Trophoblast cell (in vitro differentiated cells and primary cell): ENCODE results near the gene NHLH2.

Experiments
- DNase-seq, 2 donors: peaks; one replicate each; pipeline ENCODE4 v3.0.0-alpha.2; 2016
- H2AFZ ChIP-seq: 2 replicates; pipeline ENCODE4 v1.6.1; 2013; ENCODE audit warnings: low read length, moderate library complexity, mild to moderate bottlenecking; ENCODE audit not compliant: insufficient read depth, poor library complexity
- H2AK5ac ChIP-seq: 2 replicates; pipeline ENCODE4 v1.6.1; 2013; ENCODE audit warnings: mild to moderate bottlenecking, low read length
- H2BK120ac ChIP-seq: 2 replicates; pipeline ENCODE4 v1.6.1; 2013; ENCODE audit warnings: low read length, mild to moderate bottlenecking, moderate library complexity; ENCODE audit not compliant: insufficient read depth, poor library complexity
- H2BK12ac ChIP-seq: 2 replicates; pipeline ENCODE4 v1.6.1; 2013; ENCODE audit warnings: mild to moderate bottlenecking, low read length, moderate library complexity
- H2BK5ac ChIP-seq: 2 replicates; pipeline ENCODE4 v1.6.1; 2013; ENCODE audit warnings: low read length, low read depth, moderate library complexity, mild to moderate bottlenecking; ENCODE audit not compliant: poor library complexity
- H3K14ac ChIP-seq: 2 replicates; pipeline ENCODE4 v1.6.1; 2013; ENCODE audit warnings: mild to moderate bottlenecking, low read length
- H3K18ac ChIP-seq: 2 replicates; pipeline ENCODE4 v1.6.1; 2013; ENCODE audit warnings: mild to moderate bottlenecking, low read length
- H3K23ac ChIP-seq: 2 replicates; pipeline ENCODE4 v1.6.1; 2013; ENCODE audit warnings: low read length
- H3K27ac ChIP-seq: 2 replicates; pipeline ENCODE4 v1.5.1; 2013; ENCODE audit warnings: low read depth, mild to moderate bottlenecking, inconsistent platforms, low read length, moderate library complexity
- H3K27me3 ChIP-seq: 2 replicates; pipeline ENCODE4 v1.6.1; 2013; ENCODE audit warnings: inconsistent platforms, mild to moderate bottlenecking, low read length, moderate library complexity; ENCODE audit not compliant: insufficient read depth
- H3K36me3 ChIP-seq, 2 experiments: 1 replicate in 1 of 2; 2 replicates in 1 of 2; pipeline ENCODE4 v1.6.1; 2013; ENCODE audit warnings: low read length in 2 of 2, mild to moderate bottlenecking in 2 of 2, moderate library complexity in 1 of 2; ENCODE audit not compliant: insufficient read depth in 2 of 2, control insufficient read depth in 1 of 2
- H3K4ac ChIP-seq: 2 replicates; pipeline ENCODE4 v1.6.1; 2013; ENCODE audit warnings: low read depth, mild to moderate bottlenecking, low read length, moderate library complexity
- H3K4me1 ChIP-seq, 2 experiments: 1 replicate in 1 of 2; 2 replicates in 1 of 2; pipeline ENCODE4 v1.6.1; 2013; ENCODE audit warnings: low read length in 2 of 2, mild to moderate bottlenecking in 2 of 2, moderate library complexity in 1 of 2; ENCODE audit not compliant: insufficient read depth in 2 of 2, control insufficient read depth in 1 of 2
- H3K4me2 ChIP-seq: 2 replicates; pipeline ENCODE4 v1.6.1; 2013; ENCODE audit warnings: inconsistent platforms, mild to moderate bottlenecking, low read length, moderate library complexity
- H3K4me3 ChIP-seq: 2 replicates; pipeline ENCODE4 v1.5.1; 2013; ENCODE audit warnings: mild to moderate bottlenecking, low read depth, low read length, inconsistent platforms
- H3K79me1 ChIP-seq: one replicate; pipeline ENCODE4 v1.6.1; 2013; ENCODE audit warnings: low read length
- H3K79me2 ChIP-seq: 2 replicates; pipeline ENCODE4 v1.6.1; 2013; ENCODE audit warnings: low read length, mild to moderate bottlenecking; ENCODE audit not compliant: control insufficient read depth, insufficient read depth, poor library complexity
- H3K9ac ChIP-seq: 2 replicates; pipeline ENCODE4 v1.6.1; 2013; ENCODE audit warnings: mild to moderate bottlenecking, low read length
- H3K9me3 ChIP-seq: 2 replicates; pipeline ENCODE4 v1.6.1; 2013; ENCODE audit warnings: low read depth, mild to moderate bottlenecking, control low read depth, inconsistent platforms, low read length; ENCODE audit not compliant: insufficient read depth
- H4K12ac ChIP-seq: 2 replicates; pipeline ENCODE4 v1.6.1; 2013; ENCODE audit warnings: low read depth, mild to moderate bottlenecking, low read length, moderate library complexity
- H4K8ac ChIP-seq: 2 replicates; pipeline ENCODE4 v1.6.1; 2013; ENCODE audit warnings: low read depth, mild to moderate bottlenecking, low read length, moderate library complexity
- H4K91ac ChIP-seq: one replicate; pipeline ENCODE4 v1.6.1; 2013; ENCODE audit warnings: low read depth, mild to moderate bottlenecking, low read length, moderate library complexity
- WGBS: extraction: QIAGEN DNeasy Blood & Tissue Kit; methylation state at CpG from one replicate; pipeline ENCODE4 v1.1.7; 2013; ENCODE audit warnings: missing lambda C conversion rate; ENCODE audit not compliant: insufficient read length, insufficient coverage; ENCODE audit errors: extremely low coverage; 5-methylcytosine and 5-hydroxymethylcytosine counted together

Gene NHLH2

GRCh38 chr1:115838431-115839028 lies 2.4 kb downstream of the NHLH2 start:
- H3K36me3 ChIP-seq: no peaks in the 10 kb centered on the region
- H3K23ac ChIP-seq: no peak overlapping the region
- peak overlapping the region; percentile 58 for H4K91ac ChIP-seq
- WGBS: no CpG with 5 or more reads among the region's 67 CpGs
- peaks cover 22% of the 10 kb centered on the region for H3K79me1 ChIP-seq
- H3K4me3 ChIP-seq: peak overlapping the region; percentile 70
- peak overlapping the region; percentile 80 for H2BK5ac ChIP-seq
- peak overlapping the region; percentile 21 for H3K14ac ChIP-seq
- H3K4ac ChIP-seq: no peak overlapping the region
- peaks cover 3% of the 10 kb centered on the region for H3K79me2 ChIP-seq
- H2BK120ac ChIP-seq: peak overlapping the region; percentile 95
- peak overlapping the region; percentile 80 for H3K4me2 ChIP-seq
- H3K9ac ChIP-seq: peak overlapping the region; percentile 3
- peaks cover 9 to 21% of the 10 kb centered on the region in 2 experiments for H3K4me1 ChIP-seq
- H4K8ac ChIP-seq: peak overlapping the region; percentile 62
- H3K27ac ChIP-seq: peak overlapping the region; percentile 40
- H2AFZ ChIP-seq: peak overlapping the region; percentile 83
- peak in 1 of 2 donors; percentile 21 for DNase-seq
- no peak overlapping the region for H2AK5ac ChIP-seq
- H3K9me3 ChIP-seq: no peaks in the 10 kb centered on the region
- H3K18ac ChIP-seq: peak overlapping the region; percentile 52
- peak overlapping the region; percentile 17 for H2BK12ac ChIP-seq
- peaks cover 16% of the 10 kb centered on the region for H3K27me3 ChIP-seq
- H4K12ac ChIP-seq: peak overlapping the region; percentile 20

GRCh38 chr1:115837740-115838421 lies 3.0 kb downstream of the NHLH2 start:
- Histone ChIP-seq H3K36me3 (no peaks in the 10 kb centered on the region), H3K4me2 (peak overlapping the region; percentile 80), H3K4ac (no peak overlapping the region), H2BK12ac (peak overlapping the region; percentile 17), H3K18ac (peak overlapping the region; percentile 53), H3K27ac (peak overlapping the region; percentile 40), H2AK5ac (no peak overlapping the region), H4K12ac (peak overlapping the region; percentile 37), H3K4me1 (peaks cover 9 to 25% of the 10 kb centered on the region in 2 experiments), H2BK5ac (peak overlapping the region; percentile 7), H2AFZ (peak overlapping the region; percentile 57), H3K4me3 (peak overlapping the region; percentile 70), H4K8ac (peak overlapping the region; percentile 62), H3K9me3 (no peaks in the 10 kb centered on the region), H3K23ac (no peak overlapping the region), H2BK120ac (peak overlapping the region; percentile 61), H4K91ac (peak overlapping the region; percentile 58), H3K14ac (peak overlapping the region; percentile 36), H3K9ac (peak overlapping the region; percentile 77), H3K79me2 (peaks cover 3% of the 10 kb centered on the region), H3K79me1 (peaks cover 24% of the 10 kb centered on the region), H3K27me3 (peaks cover 16% of the 10 kb centered on the region)
- DNase-seq: peak in 1 of 2 donors; percentile 45
- WGBS: no CpG with 5 or more reads among the region's 80 CpGs

- H3K4me2 ChIP-seq: peak overlapping the region; percentile 80
- no peak overlapping the region for H3K18ac ChIP-seq
- H2BK5ac ChIP-seq: peak overlapping the region; percentile 7
- H2AK5ac ChIP-seq: no peak overlapping the region
- H3K9me3 ChIP-seq: no peaks in the 10 kb centered on the region
- no peaks in the 10 kb centered on the region for H3K36me3 ChIP-seq
- peaks cover 9 to 27% of the 10 kb centered on the region in 2 experiments for H3K4me1 ChIP-seq
- peak overlapping the region; percentile 61 for H2BK120ac ChIP-seq
- H2AFZ ChIP-seq: peak overlapping the region; percentile 57
- H4K91ac ChIP-seq: peak overlapping the region; percentile 58
- no peak overlapping the region for H4K12ac ChIP-seq
- no peak overlapping the region for H3K9ac ChIP-seq
- H3K4ac ChIP-seq: no peak overlapping the region
- H3K23ac ChIP-seq: no peak overlapping the region
- peaks cover 16% of the 10 kb centered on the region for H3K27me3 ChIP-seq
- H3K27ac ChIP-seq: no peak overlapping the region
- no CpG with 5 or more reads among the region's 4 CpGs for WGBS
- H3K14ac ChIP-seq: peak overlapping the region; percentile 36
- H3K79me1 ChIP-seq: peaks cover 24% of the 10 kb centered on the region
- H3K4me3 ChIP-seq: peak overlapping the region; percentile 70
- H2BK12ac ChIP-seq: no peak overlapping the region
- H3K79me2 ChIP-seq: peaks cover 3% of the 10 kb centered on the region
- peak overlapping the region; percentile 62 for H4K8ac ChIP-seq
- peak in 1 of 2 donors; percentile 51 for DNase-seq
Measured at GRCh38 chr1:115837341-115837739, 3.6 kb downstream of the NHLH2 start.

GRCh38 chr1:115833856-115834255 lies 7.1 kb downstream of the NHLH2 start:
- no peak overlapping the region for H4K8ac ChIP-seq
- H3K4me2 ChIP-seq: no peak overlapping the region
- no peak overlapping the region for H3K4ac ChIP-seq

More at GRCh38 chr1:115833856-115834255, 7.1 kb downstream of the NHLH2 start:
- Histone ChIP-seq H3K27me3 (peaks cover 6% of the 10 kb centered on the region), H2BK120ac (peak overlapping the region; percentile 44), H3K36me3 (no peaks in the 10 kb centered on the region), H2BK12ac (peak overlapping the region; percentile 26), H2BK5ac (no peak overlapping the region), H3K79me2 (no peaks in the 10 kb centered on the region), H3K9ac (no peak overlapping the region), H2AK5ac (peak overlapping the region; percentile 24), H3K9me3 (no peaks in the 10 kb centered on the region), H3K4me1 (peaks cover 10 to 29% of the 10 kb centered on the region in 2 experiments), H4K12ac (no peak overlapping the region), H3K4me3 (no peak overlapping the region), H2AFZ (no peak overlapping the region), H3K14ac (no peak overlapping the region), H3K18ac (no peak overlapping the region), H3K79me1 (peaks cover 17% of the 10 kb centered on the region), H3K27ac (no peak overlapping the region), H3K23ac (no peak overlapping the region), H4K91ac (no peak overlapping the region)
- no peak for DNase-seq
- 100% methylated on average over 1 of the region's 5 CpGs for WGBS
